Kidney tubule cell (primary cell): Measurements from ENCODE around the gene PCDHGA1.
"Not testable (repeated sequence)": the region's sequence is repeated elsewhere in the genome, so short reads cannot be mapped to it uniquely, and the experiment has no call there.

Experiments used
- DNase-seq: peaks from one replicate; pipeline ENCODE4 v3.0.0-alpha.2; 2018; ENCODE audit warnings: low spot score

Gene PCDHGA1

GRCh38 chr5:141330299-141331080 lies at the start of gene PCDHGA1:
TSS of gene PCDHGA1 (plus strand) at chr5:141330514.
- peak; percentile 59 for DNase-seq

DNA sequence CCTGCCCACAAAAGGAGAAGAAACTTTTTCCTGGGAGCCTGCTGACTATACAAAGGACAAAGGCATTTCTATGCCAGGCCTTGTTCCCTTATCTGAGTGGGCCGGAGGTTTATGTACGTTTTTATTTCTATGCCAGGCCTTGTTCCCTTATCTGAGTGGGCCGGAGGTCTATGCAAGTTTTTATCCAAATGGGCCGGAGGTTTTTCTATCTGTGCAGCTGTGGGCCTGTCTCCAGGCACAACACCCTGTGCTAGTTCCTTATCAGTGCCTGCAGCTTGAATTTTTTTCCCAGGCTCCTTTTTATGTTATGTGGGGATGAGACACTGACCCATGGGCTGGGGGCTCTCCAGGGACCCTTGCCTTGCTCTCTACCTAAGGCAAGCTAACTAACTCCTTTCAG lies 31.9 kb upstream of the PCDHGA1 start:
- DNase-seq = no peak

- no peak for DNase-seq
Measured at GRCh38 chr5:141303756-141304155, 26.6 kb upstream of the PCDHGA1 start, which contains the start of gene SLC25A2. TSS of gene SLC25A2 (minus strand) at chr5:141304049. CDS start at chr5:141303865, 184 bp downstream.

- DNase-seq = no peak
Measured at GRCh38 chr5:141306630-141307029, 23.7 kb upstream of the PCDHGA1 start.

DNA sequence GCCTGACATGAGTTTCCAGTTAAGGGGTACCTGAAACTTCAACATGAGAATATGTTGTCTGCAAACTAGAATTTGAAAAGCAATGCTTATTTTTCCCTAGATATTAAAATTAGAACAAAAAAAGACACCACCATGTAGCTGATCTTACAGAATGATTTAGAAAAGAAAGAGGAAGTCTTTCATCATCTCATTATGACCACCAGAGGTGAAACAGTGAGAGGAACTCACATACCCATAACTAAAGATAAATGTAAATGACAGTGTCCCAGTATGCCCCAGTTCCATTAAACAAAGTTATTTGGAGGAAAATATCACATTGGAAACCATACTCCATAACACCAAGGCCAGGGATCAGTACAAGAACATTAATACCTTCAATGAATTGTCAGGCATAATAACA lies 16.6 kb upstream of the PCDHGA1 start:
- DNase-seq = no peak

DNA sequence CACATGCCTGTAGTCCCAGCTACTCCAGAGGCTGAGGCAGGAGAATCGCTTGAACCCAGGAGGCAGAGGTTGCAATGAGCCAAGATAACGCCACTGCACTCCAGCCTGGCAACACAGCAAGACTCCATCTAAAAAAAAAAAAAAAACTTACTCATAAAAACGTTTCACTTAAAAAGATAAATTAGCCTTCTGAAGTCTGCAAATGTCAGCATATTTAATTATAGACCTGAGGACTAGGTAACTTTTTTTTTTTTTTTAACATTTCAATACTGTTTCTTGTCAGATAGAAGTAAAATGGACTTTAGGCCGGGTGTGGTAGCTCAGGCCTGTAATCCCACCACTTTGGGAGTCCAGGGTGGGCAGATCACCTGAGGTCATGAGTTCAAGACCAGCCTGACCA lies 13.4 kb upstream of the PCDHGA1 start:
- not testable (repeated sequence) for DNase-seq

GRCh38 chr5:141319202-141319601 lies 11.1 kb upstream of the PCDHGA1 start:
- DNase-seq = no peak

GRCh38 chr5:141319699-141320098 lies 10.6 kb upstream of the PCDHGA1 start:
- DNase-seq = no peak

GRCh38 chr5:141320225-141321169 lies 9.8 kb upstream of the PCDHGA1 start, which contains the start of gene TAF7:
TSS of gene TAF7 (minus strand) at chr5:141320784. CDS start at chr5:141320044, 740 bp downstream.
- DNase-seq = peak; percentile 94

GRCh38 chr5:141322261-141322660 lies 8.1 kb upstream of the PCDHGA1 start:
- DNase-seq = no peak

DNA sequence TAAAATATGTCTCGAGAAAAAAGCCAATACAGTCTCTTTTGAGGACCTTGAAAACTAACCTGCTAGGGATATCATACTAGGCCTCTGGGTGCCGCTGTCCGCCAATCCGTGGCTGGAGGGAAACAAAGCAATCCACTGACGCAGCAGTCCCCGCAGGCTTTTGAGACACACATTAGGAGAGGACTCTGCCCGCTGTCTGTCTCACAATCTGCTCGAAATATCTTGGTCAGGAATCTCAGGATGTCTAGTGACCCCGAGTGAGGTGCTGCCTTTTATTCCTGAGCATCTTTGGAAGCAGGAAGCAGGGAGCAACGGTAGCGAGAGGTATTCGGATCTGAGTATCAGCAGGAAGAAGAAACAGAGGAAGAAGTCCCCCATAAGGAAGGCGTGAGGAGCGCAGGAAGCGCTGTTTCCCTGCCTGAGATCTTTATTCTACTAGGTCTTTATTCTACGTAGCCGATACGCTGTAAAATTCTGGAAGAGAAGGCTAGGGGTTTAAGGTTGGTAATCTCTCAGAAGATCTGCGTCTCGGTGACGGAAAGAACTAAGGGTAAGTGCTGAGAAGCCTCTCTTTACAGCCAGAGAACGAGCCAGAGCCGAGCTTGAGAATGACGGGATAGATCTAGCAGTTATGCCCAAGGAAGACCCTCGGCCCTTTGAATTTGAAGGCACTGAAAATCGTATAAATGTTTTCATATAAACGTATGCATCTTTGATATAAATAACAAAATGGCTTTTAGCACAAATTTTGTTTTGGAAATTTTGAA lies 4.0 kb upstream of the PCDHGA1 start:
- peak; percentile 77 for DNase-seq

- peak; percentile 60 for DNase-seq
Measured at GRCh38 chr5:141328231-141328630, 2.1 kb upstream of the PCDHGA1 start.

DNA sequence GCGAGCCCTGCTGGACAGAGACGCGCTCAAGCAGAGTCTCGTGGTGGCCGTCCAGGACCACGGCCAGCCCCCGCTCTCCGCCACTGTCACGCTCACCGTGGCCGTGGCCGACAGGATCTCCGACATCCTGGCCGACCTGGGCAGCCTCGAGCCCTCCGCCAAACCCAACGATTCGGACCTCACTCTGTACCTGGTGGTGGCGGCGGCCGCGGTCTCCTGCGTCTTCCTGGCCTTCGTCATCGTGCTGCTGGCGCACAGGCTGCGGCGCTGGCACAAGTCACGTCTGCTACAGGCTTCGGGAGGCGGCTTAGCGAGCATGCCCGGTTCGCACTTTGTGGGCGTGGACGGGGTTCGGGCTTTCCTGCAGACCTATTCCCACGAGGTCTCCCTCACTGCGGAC lies 2.3 kb downstream of the PCDHGA1 start:
- not testable (repeated sequence) for DNase-seq

GRCh38 chr5:141338538-141339306 lies 8.4 kb downstream of the PCDHGA1 start, which contains the start of gene PCDHGA2:
TSS of gene PCDHGA2 (plus strand) at chr5:141338760.
- peak; percentile 59 for DNase-seq

GRCh38 chr5:141340781-141341354 lies 10.6 kb downstream of the PCDHGA1 start:
- not testable (repeated sequence) for DNase-seq

GRCh38 chr5:141342773-141343172 lies 12.5 kb downstream of the PCDHGA1 start:
- DNase-seq = no peak

DNA sequence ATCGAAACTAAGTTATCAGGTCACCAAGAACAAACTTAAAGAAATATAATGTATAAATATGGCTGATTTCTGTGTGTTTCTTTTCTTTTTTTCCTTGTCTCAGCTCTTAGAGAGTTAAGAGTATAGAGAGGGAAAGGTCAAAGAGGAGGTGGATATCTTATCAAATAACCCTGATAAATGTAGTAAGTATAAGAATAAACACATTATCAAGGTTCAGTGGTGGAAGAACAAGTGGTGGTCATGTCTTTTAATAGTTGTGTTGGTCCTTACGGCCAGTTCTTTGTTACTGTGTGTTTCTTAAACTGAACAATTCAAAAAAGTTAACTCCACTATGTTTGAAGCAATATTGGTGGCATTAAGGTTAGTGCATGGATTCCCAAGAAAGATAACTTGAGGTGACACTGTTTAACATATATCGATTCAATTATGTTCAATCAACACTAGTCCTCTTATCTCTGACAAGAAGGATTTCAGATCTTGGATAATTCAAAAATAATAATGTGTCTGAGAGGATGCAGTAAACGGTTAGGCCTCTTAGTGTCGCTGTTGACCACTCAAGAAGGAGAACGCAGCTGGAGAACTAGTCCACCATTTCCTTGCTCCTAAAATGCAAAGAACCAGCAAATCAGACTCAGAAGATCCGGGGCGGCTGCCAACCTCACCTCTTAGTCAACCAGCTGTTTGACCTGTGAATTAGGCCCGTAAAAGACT lies 13.1 kb downstream of the PCDHGA1 start, which contains the start of gene PCDHGA3:
PCDHGA3 (plus strand) TSS at position 588 of the 711 bp plus-strand sequence. CDS start 205 bp downstream, outside the sequence.
- DNase-seq = peak; percentile 44

DNA sequence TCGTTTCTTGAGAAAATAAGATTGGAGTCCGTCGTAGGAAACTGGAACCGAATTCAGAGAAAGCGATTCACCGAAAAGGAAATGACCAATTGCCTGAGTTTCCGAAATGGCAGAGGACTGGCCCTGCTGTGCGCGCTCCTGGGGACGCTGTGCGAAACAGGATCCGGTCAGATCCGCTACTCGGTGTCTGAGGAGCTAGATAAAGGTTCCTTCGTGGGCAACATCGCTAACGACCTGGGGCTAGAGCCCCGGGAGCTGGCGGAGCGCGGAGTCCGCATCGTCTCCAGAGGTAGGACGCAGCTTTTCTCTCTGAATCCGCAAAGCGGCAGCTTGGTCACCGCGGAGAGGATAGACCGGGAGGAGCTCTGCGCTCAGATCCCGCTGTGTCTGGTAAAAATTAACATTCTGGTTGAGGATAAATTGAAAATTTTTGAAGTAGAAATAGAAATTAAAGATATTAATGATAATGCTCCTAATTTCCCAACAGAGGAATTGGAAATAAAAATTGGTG lies 13.7 kb downstream of the PCDHGA1 start:
- DNase-seq = no peak

GRCh38 chr5:141345327-141345726 lies 15.0 kb downstream of the PCDHGA1 start:
- DNase-seq = no peak

DNA sequence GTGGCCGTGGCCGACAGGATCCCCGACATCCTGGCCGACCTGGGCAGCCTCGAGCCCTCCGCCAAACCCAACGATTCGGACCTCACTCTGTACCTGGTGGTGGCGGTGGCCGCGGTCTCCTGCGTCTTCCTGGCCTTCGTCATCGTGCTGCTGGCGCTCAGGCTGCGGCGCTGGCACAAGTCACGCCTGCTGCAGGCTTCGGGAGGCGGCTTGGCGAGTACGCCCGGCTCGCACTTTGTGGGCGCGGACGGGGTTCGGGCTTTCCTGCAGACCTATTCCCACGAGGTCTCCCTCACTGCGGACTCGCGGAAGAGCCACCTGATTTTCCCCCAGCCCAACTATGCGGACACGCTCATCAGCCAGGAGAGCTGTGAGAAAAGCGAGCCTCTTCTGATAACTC lies 15.7 kb downstream of the PCDHGA1 start:
- DNase-seq = not testable (repeated sequence)
